Suprapubic skin (tissue), 4 donors: Measurements from ENCODE around the gene RALGPS1. TPM values are rescaled to one million over a fixed set of nuclear protein-coding genes. Genes with fewer than 3 reads are reported as not detected.

Experiments
- DNase-seq, 2 donors: peaks; one replicate each; pipeline ENCODE4 v3.0.0-alpha.2; 2019; ENCODE audit warnings: low spot score in 2 of 2
- H3K27ac ChIP-seq: fragments of 200-600 bp; sonication (generic); one replicate; pipeline ENCODE4 v1.5.1; 2019
- H3K27me3 ChIP-seq: fragments of 200-600 bp; sonication (generic); one replicate; pipeline ENCODE4 v1.5.1; 2019
- H3K36me3 ChIP-seq: fragments of 200-600 bp; sonication (generic); one replicate; pipeline ENCODE4 v1.5.1; 2019
- H3K4me1 ChIP-seq: fragments of 200-600 bp; sonication (generic); one replicate; pipeline ENCODE4 v1.5.1; 2019
- H3K4me3 ChIP-seq: fragments of 200-600 bp; sonication (generic); one replicate; pipeline ENCODE4 v1.5.1; 2019; ENCODE audit warnings: mild to moderate bottlenecking
- H3K9me3 ChIP-seq: fragments of 200-600 bp; sonication (generic); one replicate; pipeline ENCODE4 v1.5.1; 2019
- CTCF ChIP-seq, 2 donors: fragments of 200-600 bp in 1 of 2; fragments of 450-650 bp in 1 of 2; sonication (generic) in 1 of 2; IDR thresholded peaks; one replicate each; pipeline ENCODE4 v1.5.1; 2016 to 2019; ENCODE audit warnings: antibody characterized with exemption in 2 of 2, mild to moderate bottlenecking in 1 of 2, moderate library complexity in 1 of 2
- EP300 ChIP-seq: sonication (generic); formaldehyde crosslinking; IDR thresholded peaks from one replicate; pipeline ENCODE4 v1.6.1; 2017; ENCODE audit warnings: antibody characterized with exemption
- POLR2A ChIP-seq, 2 donors: fragments of 450-650 bp; IDR thresholded peaks; one replicate each; pipeline ENCODE4 v1.6.1; 2017; ENCODE audit warnings: antibody characterized with exemption in 2 of 2, mild to moderate bottlenecking in 2 of 2, moderate library complexity in 2 of 2
- POLR2AphosphoS5 ChIP-seq, 3 donors: sonication (generic); formaldehyde crosslinking; IDR thresholded peaks; one replicate each; pipeline ENCODE4 v1.6.1; 2017; ENCODE audit warnings: antibody characterized with exemption in 3 of 3
- WGBS: methylation state at CpG from one replicate; pipeline ENCODE4 v1.1.5; 2018; 5-methylcytosine and 5-hydroxymethylcytosine counted together
- total RNA-seq, 4 donors: library from RNA; depleted of rRNA; stranded (reverse); fragments of >200 nt; gene quantifications; one replicate each; pipeline ENCODE4 v1.1.0, GENCODE V29; 2016

The RALGPS1 gene
- 10 to 100 TPM; 14.8 to 86.7 (median 21.4) TPM for total RNA-seq

- H3K27ac ChIP-seq = peak within 1 kb of the TSS; percentile 83
- TF ChIP-seq POLR2A (IDR thresholded peaks at IDR 0.05) (no peak), POLR2AphosphoS5 (IDR thresholded peaks at IDR 0.05) (peak in 1 of 3 donors; percentile 50)
- peak; percentile 97 to 98 for DNase-seq
- WGBS = 0% methylated on average over 16 of the region's 105 CpGs
- H3K36me3 ChIP-seq = no peaks in the 10 kb centered on the region
- no peaks in the 10 kb centered on the region for H3K27me3 ChIP-seq
- H3K4me1 ChIP-seq = peaks cover 16% of the 10 kb centered on the region
- H3K4me3 ChIP-seq = peak within 1 kb of the TSS; percentile 71
- no peaks in the 10 kb centered on the region for H3K9me3 ChIP-seq
These were observed at the start of gene RALGPS1 for GRCh38 chr9:126914458-126915280. Gene RALGPS1, plus strand, starts transcription at chr9:126914782. Its CDS starts 47,508 bp downstream, at chr9:126962290.

GRCh38 chr9:126869368-126869767, 45.2 kb upstream of the RALGPS1 start:
- Histone ChIP-seq H3K36me3 (peaks cover 19% of the 10 kb centered on the region), H3K27ac (no peak overlapping the region)
- 67% methylated on average over 7 of the region's 7 CpGs for WGBS

GRCh38 chr9:126872516-126872915, 42.1 kb upstream of the RALGPS1 start:
- Histone ChIP-seq H3K27me3 (no peaks in the 10 kb centered on the region), H3K36me3 (peaks cover 7% of the 10 kb centered on the region), H3K4me3 (no peak overlapping the region), H3K27ac (no peak overlapping the region), H3K4me1 (peaks cover 15% of the 10 kb centered on the region), H3K9me3 (no peaks in the 10 kb centered on the region)
- TF ChIP-seq POLR2AphosphoS5 (IDR thresholded peaks at IDR 0.05) = no peak
- no peak for TF ChIP-seq POLR2A (IDR thresholded peaks at IDR 0.05)
- no peak for TF ChIP-seq EP300
- no peak for TF ChIP-seq CTCF (IDR thresholded peaks at IDR 0.05)
- 82% methylated on average over 4 of the region's 4 CpGs for whole genome bisulfite sequencing
- no peak for DNase-seq

More at GRCh38 chr9:126869368-126869767, 45.2 kb upstream of the RALGPS1 start:
- no peak for DNase-seq
- Histone ChIP-seq H3K4me1 (peaks cover 17% of the 10 kb centered on the region), H3K9me3 (no peaks in the 10 kb centered on the region), H3K27me3 (no peaks in the 10 kb centered on the region), H3K4me3 (no peak overlapping the region)
- no peak for TF ChIP-seq POLR2A (IDR thresholded peaks at IDR 0.05)
- TF ChIP-seq EP300 = no peak
- no peak for TF ChIP-seq POLR2AphosphoS5 (IDR thresholded peaks at IDR 0.05)
- no peak for TF ChIP-seq CTCF (IDR thresholded peaks at IDR 0.05)

GRCh38 chr9:126874546-126875314, 39.9 kb upstream of the RALGPS1 start:
- TF ChIP-seq POLR2AphosphoS5 (IDR thresholded peaks at IDR 0.05) = no peak
- no peak for TF ChIP-seq POLR2A (IDR thresholded peaks at IDR 0.05)
- TF ChIP-seq CTCF (IDR thresholded peaks at IDR 0.05) = no peak
- no peak for TF ChIP-seq EP300
- H3K4me3 ChIP-seq = no peak overlapping the region
- 83% methylated on average over 9 of the region's 9 CpGs for WGBS
- peaks cover 5% of the 10 kb centered on the region for H3K36me3 ChIP-seq
- peaks cover 4% of the 10 kb centered on the region for H3K4me1 ChIP-seq
- no peak for DNase-seq
- no peak overlapping the region for H3K27ac ChIP-seq
- no peaks in the 10 kb centered on the region for H3K27me3 ChIP-seq
- no peaks in the 10 kb centered on the region for H3K9me3 ChIP-seq

- H3K27me3 ChIP-seq = no peaks in the 10 kb centered on the region
- peaks cover 17% of the 10 kb centered on the region for H3K36me3 ChIP-seq
- no peaks in the 10 kb centered on the region for H3K4me1 ChIP-seq
- H3K4me3 ChIP-seq = no peak overlapping the region
- no peaks in the 10 kb centered on the region for H3K9me3 ChIP-seq
- WGBS = 80% methylated on average over 3 of the region's 4 CpGs
- TF ChIP-seq EP300 = no peak
- no peak for TF ChIP-seq CTCF (IDR thresholded peaks at IDR 0.05)
- DNase-seq = no peak
- H3K27ac ChIP-seq = no peak overlapping the region
These were observed 38.6 kb upstream of the RALGPS1 start for GRCh38 chr9:126875756-126876510.
